Measurements from ENCODE around the gene CENPVL3. TPM values are rescaled to one million over a fixed set of nuclear protein-coding genes. Genes with fewer than 3 reads are reported as not detected.

Gene CENPVL3
- total and polyA plus RNA-seq, 2 experiments from 2014 or later: 4.4 to 4.8 TPM

- H3K4me2 ChIP-seq: no peak overlapping the region
- no peak for DNase-seq (ENCODE audit: low spot score)
- Mint-ChIP-seq H3K4me3 (no peak overlapping the region), H3K4me1 (0 out of 3 replicates have a peak, but pooled peaks cover under 1% of the 10 kb centered on the region), H3K36me3 (ENCODE audit: low read depth) (no peaks in the 10 kb centered on the region), H3K9me3 (no peaks in the 10 kb centered on the region), H3K27me3 (ENCODE audit: insufficient read depth, low read depth, poor library complexity) (no peaks in the 10 kb centered on the region), H3K27ac (no peak overlapping the region)
- no peaks in the 10 kb centered on the region for H3K36me3 ChIP-seq (ENCODE audit: insufficient read depth)
- H3K4me1 ChIP-seq (ENCODE audit: insufficient read depth): no peaks in the 10 kb centered on the region
- H2AFZ ChIP-seq: no peak overlapping the region
- H3K79me2 ChIP-seq (replicated peaks; ENCODE audit: insufficient read depth): no peaks in the 10 kb centered on the region
- H3K27me3 ChIP-seq (ENCODE audit: insufficient read depth): no peaks in the 10 kb centered on the region
- no peaks in the 10 kb centered on the region for H3K9me2 ChIP-seq (ENCODE audit: insufficient read depth)
- no peak overlapping the region for H3K4me3 ChIP-seq
- H3F3A ChIP-seq (replicated peaks; ENCODE audit: low read depth): no peaks in the 10 kb centered on the region
- TF ChIP-seq ZNF331 (CRISPR knock-in tag; IDR thresholded peaks at IDR 0.05; ENCODE audit: low read depth) (no peak), POLR2AphosphoS5 (IDR thresholded peaks at IDR 0.05; ENCODE audit: low read depth) (no peak), EZH2phosphoT487 (IDR thresholded peaks at IDR 0.05; ENCODE audit: unreplicated experiment) (no peak), ETS1 (IDR thresholded peaks at IDR 0.05) (no peak), NANOG (IDR thresholded peaks at IDR 0.05; ENCODE audit: borderline replicate concordance) (no peak), STAT1 (IDR thresholded peaks at IDR 0.05; ENCODE audit: unreplicated experiment) (no peak), JUNB (IDR thresholded peaks at IDR 0.05; ENCODE audit: unreplicated experiment) (no peak), ZNF114 (CRISPR knock-in tag; IDR thresholded peaks at IDR 0.05) (no peak), CREB1 (CRISPR knock-in tag; IDR thresholded peaks at IDR 0.05; ENCODE audit: low read depth) (no peak), EZH2 (IDR thresholded peaks at IDR 0.05; ENCODE audit: low read depth, unreplicated experiment) (no peak), ZNF462 (CRISPR knock-in tag; IDR thresholded peaks at IDR 0.05) (no peak)
- TF ChIP-seq, protein P1, sequence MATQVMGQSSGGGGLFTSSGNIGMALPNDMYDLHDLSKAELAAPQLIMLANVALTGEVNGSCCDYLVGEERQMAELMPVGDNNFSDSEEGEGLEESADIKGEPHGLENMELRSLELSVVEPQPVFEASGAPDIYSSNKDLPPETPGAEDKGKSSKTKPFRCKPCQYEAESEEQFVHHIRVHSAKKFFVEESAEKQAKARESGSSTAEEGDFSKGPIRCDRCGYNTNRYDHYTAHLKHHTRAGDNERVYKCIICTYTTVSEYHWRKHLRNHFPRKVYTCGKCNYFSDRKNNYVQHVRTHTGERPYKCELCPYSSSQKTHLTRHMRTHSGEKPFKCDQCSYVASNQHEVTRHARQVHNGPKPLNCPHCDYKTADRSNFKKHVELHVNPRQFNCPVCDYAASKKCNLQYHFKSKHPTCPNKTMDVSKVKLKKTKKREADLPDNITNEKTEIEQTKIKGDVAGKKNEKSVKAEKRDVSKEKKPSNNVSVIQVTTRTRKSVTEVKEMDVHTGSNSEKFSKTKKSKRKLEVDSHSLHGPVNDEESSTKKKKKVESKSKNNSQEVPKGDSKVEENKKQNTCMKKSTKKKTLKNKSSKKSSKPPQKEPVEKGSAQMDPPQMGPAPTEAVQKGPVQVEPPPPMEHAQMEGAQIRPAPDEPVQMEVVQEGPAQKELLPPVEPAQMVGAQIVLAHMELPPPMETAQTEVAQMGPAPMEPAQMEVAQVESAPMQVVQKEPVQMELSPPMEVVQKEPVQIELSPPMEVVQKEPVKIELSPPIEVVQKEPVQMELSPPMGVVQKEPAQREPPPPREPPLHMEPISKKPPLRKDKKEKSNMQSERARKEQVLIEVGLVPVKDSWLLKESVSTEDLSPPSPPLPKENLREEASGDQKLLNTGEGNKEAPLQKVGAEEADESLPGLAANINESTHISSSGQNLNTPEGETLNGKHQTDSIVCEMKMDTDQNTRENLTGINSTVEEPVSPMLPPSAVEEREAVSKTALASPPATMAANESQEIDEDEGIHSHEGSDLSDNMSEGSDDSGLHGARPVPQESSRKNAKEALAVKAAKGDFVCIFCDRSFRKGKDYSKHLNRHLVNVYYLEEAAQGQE (IDR thresholded peaks at IDR 0.05; ENCODE audit: unreplicated experiment): no peak
- TF ChIP-seq, protein P2, sequence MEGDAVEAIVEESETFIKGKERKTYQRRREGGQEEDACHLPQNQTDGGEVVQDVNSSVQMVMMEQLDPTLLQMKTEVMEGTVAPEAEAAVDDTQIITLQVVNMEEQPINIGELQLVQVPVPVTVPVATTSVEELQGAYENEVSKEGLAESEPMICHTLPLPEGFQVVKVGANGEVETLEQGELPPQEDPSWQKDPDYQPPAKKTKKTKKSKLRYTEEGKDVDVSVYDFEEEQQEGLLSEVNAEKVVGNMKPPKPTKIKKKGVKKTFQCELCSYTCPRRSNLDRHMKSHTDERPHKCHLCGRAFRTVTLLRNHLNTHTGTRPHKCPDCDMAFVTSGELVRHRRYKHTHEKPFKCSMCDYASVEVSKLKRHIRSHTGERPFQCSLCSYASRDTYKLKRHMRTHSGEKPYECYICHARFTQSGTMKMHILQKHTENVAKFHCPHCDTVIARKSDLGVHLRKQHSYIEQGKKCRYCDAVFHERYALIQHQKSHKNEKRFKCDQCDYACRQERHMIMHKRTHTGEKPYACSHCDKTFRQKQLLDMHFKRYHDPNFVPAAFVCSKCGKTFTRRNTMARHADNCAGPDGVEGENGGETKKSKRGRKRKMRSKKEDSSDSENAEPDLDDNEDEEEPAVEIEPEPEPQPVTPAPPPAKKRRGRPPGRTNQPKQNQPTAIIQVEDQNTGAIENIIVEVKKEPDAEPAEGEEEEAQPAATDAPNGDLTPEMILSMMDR (conservative IDR thresholded peaks at IDR 0.05; ENCODE audit: low read depth in 2 of 2): no peak
- no peak overlapping the region for H3K27ac ChIP-seq (ENCODE audit: low read depth)
- ATAC-seq: no peak
- no peaks in the 10 kb centered on the region for H4K20me1 ChIP-seq (replicated peaks; ENCODE audit: insufficient read depth)
Observed at GRCh38 chrX:51606446-51606845, 12.3 kb downstream of the CENPVL3 start.

Measured in GM23338 (cell line).